Right forelimb (tissue), 1 donor: ENCODE measurements around the gene MME.

Experiments
- DNase-seq: peaks from one replicate; pipeline ENCODE4 v3.0.0-alpha.2; 2018

Gene MME

GRCh38 chr3:155079746-155080487, at the start of gene MME:
Gene MME, plus strand, starts transcription at chr3:155080319. Its CDS starts 3,849 bp downstream, at chr3:155084168.
- DNase-seq, result peak; percentile 65

GRCh38 chr3:155031186-155031585, 48.9 kb upstream of the MME start:
- DNase-seq, result no peak

- DNase-seq, result no peak
Measured at GRCh38 chr3:155032918-155033317, 47.2 kb upstream of the MME start.

- no peak for DNase-seq
Measured at GRCh38 chr3:155034786-155035185, 45.3 kb upstream of the MME start.

GRCh38 chr3:155035553-155035952, 44.6 kb upstream of the MME start:
- no peak for DNase-seq

GRCh38 chr3:155037508-155038202, 42.5 kb upstream of the MME start:
- DNase-seq, result no peak

- DNase-seq, result no peak
Measured at GRCh38 chr3:155038203-155038554, 41.9 kb upstream of the MME start.

GRCh38 chr3:155046935-155047334, 33.2 kb upstream of the MME start:
- no peak for DNase-seq

GRCh38 chr3:155047672-155048071, 32.4 kb upstream of the MME start:
- no peak for DNase-seq

- no peak for DNase-seq
Measured at GRCh38 chr3:155049959-155050358, 30.2 kb upstream of the MME start.

GRCh38 chr3:155052470-155052869, 27.6 kb upstream of the MME start:
- DNase-seq, result no peak

GRCh38 chr3:155053756-155054155, 26.4 kb upstream of the MME start:
- no peak for DNase-seq

GRCh38 chr3:155064920-155065319, 15.2 kb upstream of the MME start:
- DNase-seq, result no peak

GRCh38 chr3:155065537-155065936, 14.6 kb upstream of the MME start:
- no peak for DNase-seq

- DNase-seq, result no peak
Measured at GRCh38 chr3:155069729-155070128, 10.4 kb upstream of the MME start.

GRCh38 chr3:155070316-155070715, 9.8 kb upstream of the MME start:
- no peak for DNase-seq

- no peak for DNase-seq
Measured at GRCh38 chr3:155070932-155071387, 9.2 kb upstream of the MME start.

GRCh38 chr3:155075200-155075599, 4.9 kb upstream of the MME start:
- no peak for DNase-seq

GRCh38 chr3:155076888-155077287, 3.2 kb upstream of the MME start:
- DNase-seq, result no peak

- DNase-seq, result no peak
Measured at GRCh38 chr3:155078711-155079467, 1.2 kb upstream of the MME start.

GRCh38 chr3:155079468-155079745, 712 bp upstream of the MME start:
- DNase-seq, result peak; percentile 77

GRCh38 chr3:155080692-155081091, 573 bp downstream of the MME start:
- no peak for DNase-seq

GRCh38 chr3:155083313-155083905, 3.3 kb downstream of the MME start:
- DNase-seq, result no peak

GRCh38 chr3:155084567-155084966, 4.4 kb downstream of the MME start:
- DNase-seq, result no peak
